HCT116 (cell line): ENCODE results near the gene AHSP. TPM values are rescaled to one million over a fixed set of nuclear protein-coding genes. Genes with fewer than 3 reads are reported as not detected.
"Not testable (repeated sequence)": the region's sequence is repeated elsewhere in the genome, so short reads cannot be mapped to it uniquely, and the experiment has no call there.

Experiments
- ATAC-seq: fragments of 200-7000 bp; cut with Tn5 transposase; 2 replicates; pipeline ENCODE4 v1.9.1; 2020; ENCODE audit warnings: mild to moderate bottlenecking, moderate library complexity
- BruUV-seq: library from RNA; stranded (reverse); fragments of 400-500 nt; replicated peaks from 2 replicates; lab custom pipeline; 2021; lab: Mats Ljungman, UMichigan
- CTCF ChIA-PET: fragments of 300-600 bp; sonication (Branson Sonifier 250); formaldehyde crosslinking; loops from one replicate; lab custom pipeline; 2021; ENCODE audit warnings: antibody characterized with exemption; lab: Charles Lee
- POLR2A ChIA-PET: fragments of 300-600, 350-600 bp; sonication (Branson Sonifier 250); formaldehyde crosslinking; loops from one replicate; lab custom pipeline; 2021; ENCODE audit warnings: antibody characterized with exemption; lab: Charles Lee
- RAD21 ChIA-PET, 2 experiments: fragments of 300-600 bp; sonication (Branson Sonifier 250); formaldehyde crosslinking; loops; one replicate each; lab custom pipeline; 2023; ENCODE audit warnings: low total read pairs in 2 of 2; ENCODE audit not compliant: uncharacterized antibody in 2 of 2, unreplicated experiment in 2 of 2, low non-redundant PET in 1 of 2; lab: Charles Lee
- DNase-seq: peaks from one replicate; pipeline ENCODE4 v3.0.0-alpha.2; 2010; ENCODE audit warnings: low read depth, low spot score
- H2AFZ ChIP-seq: fragments of 200-600 bp; shearing (Covaris generic), sonication (generic); 2 replicates; pipeline ENCODE4 v1.6.1; 2017; ENCODE audit warnings: low read depth, mixed run types, mixed read lengths, antibody characterized with exemption, low read length; ENCODE audit not compliant: poor library complexity, severe bottlenecking
- H3K27ac ChIP-seq: 2 replicates; pipeline ENCODE4 v1.5.1; 2012; ENCODE audit warnings: low read depth, low read length
- H3K27me3 ChIP-seq: fragments of 200-600 bp; sonication (generic); 2 replicates; pipeline ENCODE4 v1.6.1; 2016; ENCODE audit warnings: mixed run types, low read length, mixed read lengths; ENCODE audit not compliant: insufficient read depth
- H3K36me3 ChIP-seq, 2 experiments: fragments of 200-500 bp in 1 of 2; fragments of 200-600 bp in 1 of 2; sonication (Bioruptor generic) in 1 of 2; sonication (generic) in 1 of 2; 2 replicates each; pipeline versions ENCODE4 v1.5.1 to v1.6.1; 2014 to 2016; ENCODE audit warnings: low read length in 2 of 2, inconsistent platforms in 1 of 2, mixed read lengths in 1 of 2, mixed run types in 1 of 2; ENCODE audit not compliant: insufficient read depth in 2 of 2, control insufficient read depth in 1 of 2
- H3K4me1 ChIP-seq, 2 experiments: fragments of 200-600 bp in 1 of 2; sonication (generic) in 1 of 2; 2 replicates each; pipeline versions ENCODE4 v1.5.1 to v1.6.1; 2012 to 2017; ENCODE audit warnings: low read length in 2 of 2, inconsistent platforms in 1 of 2, mild to moderate bottlenecking in 1 of 2, mixed read lengths in 1 of 2, mixed run types in 1 of 2, moderate library complexity in 1 of 2; ENCODE audit not compliant: insufficient read depth in 2 of 2, control insufficient read depth in 1 of 2
- H3K4me2 ChIP-seq: fragments of 200-600 bp; sonication (generic); 2 replicates; pipeline ENCODE4 v1.6.1; 2017; ENCODE audit warnings: mixed run types, low read length, mixed read lengths
- H3K4me3 ChIP-seq, 2 experiments: fragments of 200-600 bp in 1 of 2; sonication (generic) in 1 of 2; replicated peaks in 1 of 2; 2 replicates each; pipeline ENCODE4 v1.5.1; 2011 to 2016; ENCODE audit warnings: low read length in 2 of 2, control low read depth in 1 of 2, low read depth in 1 of 2, mild to moderate bottlenecking in 1 of 2, mixed read lengths in 1 of 2, mixed run types in 1 of 2
- H3K79me2 ChIP-seq: fragments of 200-600 bp; sonication (generic); 2 replicates; pipeline ENCODE4 v1.6.1; 2017; ENCODE audit warnings: mild to moderate bottlenecking, mixed run types, low read length, moderate library complexity, mixed read lengths; ENCODE audit not compliant: insufficient read depth
- H3K9ac ChIP-seq: fragments of 200-600 bp; sonication (generic); 2 replicates; pipeline ENCODE4 v1.6.1; 2016; ENCODE audit warnings: low read length, mixed read lengths
- H3K9me2 ChIP-seq: fragments of 200-600 bp; sonication (generic), shearing (Covaris generic); 2 replicates; pipeline ENCODE4 v1.6.1; 2017; ENCODE audit warnings: mixed run types, mild to moderate bottlenecking, moderate library complexity; ENCODE audit not compliant: insufficient read depth
- H3K9me3 ChIP-seq, 2 experiments: fragments of 200-500 bp in 1 of 2; fragments of 200-600 bp in 1 of 2; sonication (Bioruptor generic) in 1 of 2; sonication (generic) in 1 of 2; 2 replicates each; pipeline ENCODE4 v1.6.1; 2014 to 2017; ENCODE audit warnings: low read length in 2 of 2, mixed read lengths in 2 of 2, inconsistent platforms in 1 of 2, low read depth in 1 of 2, mild to moderate bottlenecking in 1 of 2, mixed run types in 1 of 2, moderate library complexity in 1 of 2; ENCODE audit not compliant: control insufficient read depth in 1 of 2, insufficient read depth in 1 of 2
- H4K20me1 ChIP-seq: fragments of 200-600 bp; sonication (generic), shearing (Covaris generic); 2 replicates; pipeline ENCODE4 v1.6.1; 2017; ENCODE audit warnings: mixed run types, mild to moderate bottlenecking, moderate library complexity; ENCODE audit not compliant: insufficient read depth
- CEBPB ChIP-seq: IDR thresholded peaks from 2 replicates; pipeline ENCODE4 v1.6.1; 2012; ENCODE audit warnings: low read depth
- EZH2phosphoT487 ChIP-seq: fragments of 200-600 bp; IDR thresholded peaks from 2 replicates; pipeline ENCODE4 v1.6.1; 2018; ENCODE audit warnings: antibody characterized with exemption, borderline replicate concordance
- FOSL1 ChIP-seq: IDR thresholded peaks from 2 replicates; pipeline ENCODE4 v1.6.1; 2012; ENCODE audit warnings: low read depth
- POLR2A ChIP-seq: IDR thresholded peaks from 2 replicates; pipeline ENCODE4 v1.7.0; 2011; ENCODE audit warnings: borderline replicate concordance; ENCODE audit not compliant: insufficient read depth, insufficient read length; ENCODE audit errors: extremely low read depth
- RAD21 ChIP-seq: IDR thresholded peaks from 2 replicates; pipeline ENCODE4 v1.6.1; 2012; ENCODE audit warnings: low read depth, mild to moderate bottlenecking
- REST ChIP-seq: IDR thresholded peaks from 2 replicates; pipeline ENCODE4 v1.6.1; 2012; ENCODE audit warnings: low read depth
- TCF7L2 ChIP-seq: IDR thresholded peaks from 2 replicates; pipeline ENCODE4 v1.7.0; 2011; ENCODE audit warnings: borderline replicate concordance, inconsistent platforms; ENCODE audit not compliant: insufficient read depth, insufficient read length; ENCODE audit errors: extremely low read depth
- YY1 ChIP-seq: IDR thresholded peaks from 2 replicates; pipeline ENCODE4 v1.6.1; 2011; ENCODE audit warnings: low read length, low read depth, moderate library complexity, mild to moderate bottlenecking; ENCODE audit not compliant: insufficient replicate concordance; ENCODE audit errors: extremely low read depth
- ZBTB33 ChIP-seq: IDR thresholded peaks from 2 replicates; pipeline ENCODE4 v1.6.1; 2011; ENCODE audit warnings: mild to moderate bottlenecking, low read length, moderate library complexity; ENCODE audit not compliant: insufficient replicate concordance; ENCODE audit errors: extremely low read depth
- ZNF274 ChIP-seq: fragments of 200-500 bp; sonication (Bioruptor generic); IDR thresholded peaks from 2 replicates; pipeline ENCODE4 v1.6.1; 2014; ENCODE audit warnings: mild to moderate bottlenecking, low read depth, low read length, inconsistent platforms
- intact Hi-C: fragments of 100-400 bp; cut with micrococcal nuclease; formaldehyde crosslinking; loops from 2 replicates; pipeline ENCODE4 v1.10.0; 2022
- total RNA-seq: library from RNA; stranded (reverse); gene quantifications from one replicate; pipeline ENCODE4 v1.2.1, GENCODE V29; 2021; ENCODE audit not compliant: unreplicated experiment
- TF ChIP-seq, protein P1 (sequence below): IDR thresholded peaks from 2 replicates; pipeline ENCODE4 v1.6.1; 2012

Gene AHSP
- total RNA-seq, 1 experiment from 2014 or later: not detected

GRCh38 chr16:31484048-31484447 lies 43.7 kb upstream of the AHSP start:
- BruUV-seq, CTCF ChIA-PET, RAD21 ChIA-PET: not testable (repeated sequence)

GRCh38 chr16:31484491-31485171 lies 43.1 kb upstream of the AHSP start:
- ATAC-seq (no peak), DNase-seq (no peak)
- BruUV-seq: no TSS peak
- Histone ChIP-seq H3K27me3 (no peaks in the 10 kb centered on the region), H3K4me2 (no peak overlapping the region), H3K9me3 (no peaks in the 10 kb centered on the region), H3K9ac (no peak overlapping the region), H4K20me1 (no peaks in the 10 kb centered on the region), H3K27ac (no peak overlapping the region), H3K4me1 (peaks cover 7 to 20% of the 10 kb centered on the region in 2 experiments; a peak in 3 of 4 replicates), H2AFZ (no peak overlapping the region), H3K9me2 (no peaks in the 10 kb centered on the region), H3K4me3 (no peak overlapping the region), H3K36me3 (no peaks in the 10 kb centered on the region), H3K79me2 (no peaks in the 10 kb centered on the region)
- RAD21 ChIA-PET: no interaction called here
- CTCF ChIA-PET: no interaction called here
- POLR2A ChIA-PET: no interaction called here
- intact Hi-C loops: no loop called here
- TF ChIP-seq POLR2A (no peak), ZNF274 (no peak), EZH2phosphoT487 (no peak), YY1 (no peak), ZBTB33 (no peak), RAD21 (no peak), FOSL1 (no peak), TCF7L2 (no peak), CEBPB (no peak), REST (no peak)
- TF ChIP-seq, protein P1, sequence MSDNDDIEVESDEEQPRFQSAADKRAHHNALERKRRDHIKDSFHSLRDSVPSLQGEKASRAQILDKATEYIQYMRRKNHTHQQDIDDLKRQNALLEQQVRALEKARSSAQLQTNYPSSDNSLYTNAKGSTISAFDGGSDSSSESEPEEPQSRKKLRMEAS: no peak

More at GRCh38 chr16:31484048-31484447, 43.7 kb upstream of the AHSP start:
- peaks cover 7 to 20% of the 10 kb centered on the region in 2 experiments; a peak in 3 of 4 replicates for H3K4me1 ChIP-seq
- H2AFZ ChIP-seq, H3K9me3 ChIP-seq, H3K36me3 ChIP-seq, intact Hi-C loops, H3K4me2 ChIP-seq, H3K9ac ChIP-seq, H3K27me3 ChIP-seq, H3K4me3 ChIP-seq, H3K27ac ChIP-seq, POLR2A ChIA-PET, ATAC-seq, H3K79me2 ChIP-seq, H3K9me2 ChIP-seq, H4K20me1 ChIP-seq, DNase-seq: not testable (repeated sequence)
